ENCODE results near the gene TRIM69.
"Not testable (repeated sequence)": the region's sequence is repeated elsewhere in the genome, so short reads cannot be mapped to it uniquely, and the experiment has no call there.

The TRIM69 gene

GRCh38 chr15:44736181-44736765 is at the start of gene TRIM69:
Gene TRIM69, plus strand, starts transcription at chr15:44736528. Its CDS starts 177 bp downstream, at chr15:44736705.
- TF ChIP-seq CTCF (conservative IDR thresholded peaks at IDR 0.05; ENCODE audit: low read depth): no peak
- CTCF ChIA-PET: interaction anchor here (0.9 to 1.6 kb wide), 4 partner anchors 23 to 151 kb away, joined by 3 to 8 read pairs (median 4); no protein-coding TSS in a partner anchor
- POLR2A ChIA-PET (ENCODE audit: low non-redundant PET): no interaction called here
- H3K27ac ChIP-seq: no peak within 1 kb of the TSS
- DNase-seq (ENCODE audit: low spot score): no peak

DNA sequence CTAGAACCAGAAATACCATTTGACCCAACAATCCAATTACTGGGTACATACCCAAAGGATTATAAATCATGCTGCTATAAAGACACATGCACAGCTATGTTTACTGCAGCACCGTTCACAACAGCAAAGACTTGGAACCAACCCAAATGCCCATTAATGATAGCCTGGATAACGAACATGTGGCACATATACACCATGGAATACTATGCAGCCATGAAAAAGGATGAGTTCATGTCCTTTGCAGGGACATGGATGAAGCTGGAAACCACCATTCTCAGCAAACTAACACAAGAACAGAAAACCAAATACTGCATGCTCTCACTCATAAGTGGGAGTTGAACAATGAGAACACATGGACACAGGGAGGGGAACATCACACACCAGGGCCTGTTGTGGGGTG is 47.0 kb upstream of the TRIM69 start:
- CTCF ChIA-PET; DNase-seq (ENCODE audit: low spot score); H3K27ac ChIP-seq; POLR2A ChIA-PET (ENCODE audit: low non-redundant PET): not testable (repeated sequence)

GRCh38 chr15:44690245-44690644 is 46.1 kb upstream of the TRIM69 start:
- H3K27ac ChIP-seq; CTCF ChIA-PET; POLR2A ChIA-PET (ENCODE audit: low non-redundant PET); DNase-seq (ENCODE audit: low spot score): not testable (repeated sequence)

- TF ChIP-seq CTCF (conservative IDR thresholded peaks at IDR 0.05; ENCODE audit: low read depth): no peak
- no peak overlapping the region for H3K27ac ChIP-seq
- no peak for DNase-seq (ENCODE audit: low spot score)
- POLR2A ChIA-PET (ENCODE audit: low non-redundant PET): no interaction called here
- CTCF ChIA-PET: interaction anchor here (0.7 kb wide), 1 partner anchor 146 kb away, joined by 6 read pairs; no protein-coding TSS in a partner anchor
Observed at GRCh38 chr15:44692659-44693058, 43.7 kb upstream of the TRIM69 start.

GRCh38 chr15:44694416-44694815 is 41.9 kb upstream of the TRIM69 start:
- no peak for TF ChIP-seq CTCF (conservative IDR thresholded peaks at IDR 0.05; ENCODE audit: low read depth)
- ChIA-PET CTCF (interaction anchor here (1.2 kb wide), 1 partner anchor 31 kb away, joined by 3 read pairs; no protein-coding TSS in a partner anchor), POLR2A (ENCODE audit: low non-redundant PET) (no interaction called here)
- no peak for DNase-seq (ENCODE audit: low spot score)
- no peak overlapping the region for H3K27ac ChIP-seq

- TF ChIP-seq CTCF (conservative IDR thresholded peaks at IDR 0.05; ENCODE audit: low read depth): no peak
- CTCF ChIA-PET: interaction anchor here (0.7 kb wide), 1 partner anchor 7 kb away, joined by 4 read pairs; no protein-coding TSS in a partner anchor
- POLR2A ChIA-PET (ENCODE audit: low non-redundant PET): no interaction called here
- DNase-seq (ENCODE audit: low spot score): no peak
- no peak overlapping the region for H3K27ac ChIP-seq
Observed at GRCh38 chr15:44695294-44695693, 41.0 kb upstream of the TRIM69 start.

DNA sequence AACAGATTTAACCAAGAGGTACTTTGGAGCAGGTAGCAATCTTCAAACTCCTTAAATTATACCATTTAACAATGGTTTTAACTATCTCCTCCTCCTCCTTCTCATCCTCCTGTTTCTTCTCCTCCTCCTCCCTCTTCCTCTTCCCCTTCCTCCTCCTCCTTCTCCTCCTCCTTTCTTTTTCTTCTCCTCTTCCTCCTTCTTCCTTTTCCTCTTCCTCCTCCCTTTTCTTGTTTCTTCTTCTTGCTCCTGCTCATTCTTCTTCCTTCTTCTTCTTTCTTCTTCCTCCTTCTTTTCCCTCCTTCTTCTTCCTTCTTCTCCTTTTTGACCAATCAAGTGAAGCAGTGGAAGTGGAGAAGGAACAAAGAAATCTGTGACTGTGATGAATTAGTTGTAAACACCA is 39.3 kb upstream of the TRIM69 start:
- ChIA-PET CTCF (interaction anchor here (1.0 kb wide), 1 partner anchor 34 kb away, joined by 4 read pairs; the partner anchor contains the start of gene SPG11), POLR2A (ENCODE audit: low non-redundant PET) (no interaction called here)
- no peak overlapping the region for H3K27ac ChIP-seq
- TF ChIP-seq CTCF (conservative IDR thresholded peaks at IDR 0.05; ENCODE audit: low read depth): no peak
- DNase-seq (ENCODE audit: low spot score): no peak

Measured in RWPE1 (cell line).